GM18508 (cell line): ENCODE data around the gene P3R3URF.
"Not testable (repeated sequence)": the region's sequence is repeated elsewhere in the genome, so short reads cannot be mapped to it uniquely, and the experiment has no call there.

Experiments used
- ATAC-seq: cut with Tn5 transposase; IDR thresholded peaks from one replicate; pipeline ENCODE4 v1.9.1; 2021; ENCODE audit warnings: moderate number of reproducible peaks; ENCODE audit not compliant: insufficient read depth, unreplicated experiment

P3R3URF gene

GRCh38 chr1:46176211-46176865, at the start of gene P3R3URF:
Gene P3R3URF (minus strand): TSS chr1:46176488. CDS start chr1:46176471, 17 bp downstream.
- no peak for ATAC-seq

DNA sequence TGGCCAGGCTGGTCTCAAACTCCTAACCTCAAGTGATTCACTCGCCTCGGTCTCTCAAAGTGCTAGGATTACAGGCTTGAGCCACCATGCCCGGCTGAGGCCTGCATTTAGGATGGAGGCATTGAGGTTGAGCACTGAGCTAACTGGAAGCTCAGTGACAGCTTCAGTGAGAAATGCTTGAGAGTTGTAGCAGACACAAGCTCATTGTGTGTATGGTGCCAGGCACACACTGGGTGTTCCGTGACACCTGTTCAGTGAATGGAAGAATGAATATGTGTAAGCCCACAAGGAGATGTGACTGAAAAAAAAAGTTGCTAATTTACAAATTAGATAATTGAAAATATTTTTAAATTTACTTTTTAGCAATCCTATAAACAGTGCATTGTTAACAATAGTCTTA, 48.7 kb upstream of the P3R3URF start:
- no peak for ATAC-seq

- ATAC-seq = no peak
These were observed 47.2 kb upstream of the P3R3URF start for GRCh38 chr1:46223472-46223943.

DNA sequence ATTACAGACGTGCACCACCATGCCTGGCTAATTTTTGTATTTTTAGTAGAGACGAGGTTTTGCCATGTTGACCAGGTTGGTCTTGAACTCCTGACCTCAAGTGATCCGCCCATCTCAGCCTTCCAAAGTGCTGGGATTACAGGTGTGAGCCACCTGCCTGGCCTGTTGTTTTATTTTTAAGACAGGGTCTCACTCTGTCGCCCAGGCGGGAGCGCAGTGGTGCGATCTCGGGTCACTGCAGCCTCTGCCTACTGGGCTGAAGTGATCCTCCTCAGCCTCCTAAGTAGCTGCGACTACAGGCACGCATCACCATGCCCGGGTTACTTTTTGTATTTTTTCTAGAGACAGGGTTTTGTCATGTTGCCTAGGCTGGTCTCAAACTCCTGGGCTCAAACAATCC, 46.8 kb upstream of the P3R3URF start:
- not testable (repeated sequence) for ATAC-seq

DNA sequence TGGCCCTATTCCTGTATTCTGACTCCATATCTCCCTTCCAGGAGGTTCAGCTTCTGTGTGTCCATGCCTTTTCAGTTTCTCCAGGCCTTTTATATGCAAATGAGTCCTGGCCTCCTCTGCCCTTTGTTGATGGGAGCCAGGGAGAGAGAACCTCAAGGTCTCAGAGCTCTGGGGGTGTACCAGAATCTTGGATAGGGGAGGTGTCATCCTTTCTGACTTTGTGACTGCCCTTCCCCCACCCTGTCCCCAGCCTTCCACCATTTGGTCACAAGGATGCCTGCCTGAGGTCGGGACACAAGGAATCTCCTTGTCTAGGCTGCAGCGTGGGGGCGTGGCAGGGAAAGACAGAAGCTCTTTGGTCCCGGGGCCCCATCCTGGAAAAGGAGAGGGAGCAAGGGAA, 45.5 kb upstream of the P3R3URF start:
- ATAC-seq = no peak

- ATAC-seq = no peak
These were observed 44.5 kb upstream of the P3R3URF start for GRCh38 chr1:46220808-46221207.

- ATAC-seq = no peak
These were observed 43.5 kb upstream of the P3R3URF start for GRCh38 chr1:46219551-46220520.

DNA sequence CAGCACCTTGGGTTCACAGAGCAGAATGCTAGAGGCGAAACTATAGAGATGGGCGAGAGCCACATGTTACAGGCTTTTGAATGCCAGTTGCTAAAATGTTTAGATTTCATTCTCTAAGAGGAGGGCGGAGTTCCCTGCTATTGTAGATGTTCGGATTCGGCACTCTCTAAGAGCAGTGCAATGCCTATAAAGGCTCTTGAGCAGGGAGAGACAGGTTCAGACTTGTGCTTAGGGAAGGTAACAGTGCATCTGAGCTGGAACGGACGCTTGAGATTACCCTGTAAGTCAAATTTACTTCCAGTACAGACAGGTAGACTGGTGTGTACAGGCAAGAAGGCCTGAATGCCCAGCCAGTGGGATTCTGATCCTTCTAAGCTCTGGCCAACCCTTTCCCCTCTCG, 42.2 kb upstream of the P3R3URF start:
- ATAC-seq = no peak

- ATAC-seq = no peak
These were observed 39.2 kb upstream of the P3R3URF start for GRCh38 chr1:46215504-46215903.

- no peak for ATAC-seq
These were observed 34.8 kb upstream of the P3R3URF start for GRCh38 chr1:46211051-46211450.

DNA sequence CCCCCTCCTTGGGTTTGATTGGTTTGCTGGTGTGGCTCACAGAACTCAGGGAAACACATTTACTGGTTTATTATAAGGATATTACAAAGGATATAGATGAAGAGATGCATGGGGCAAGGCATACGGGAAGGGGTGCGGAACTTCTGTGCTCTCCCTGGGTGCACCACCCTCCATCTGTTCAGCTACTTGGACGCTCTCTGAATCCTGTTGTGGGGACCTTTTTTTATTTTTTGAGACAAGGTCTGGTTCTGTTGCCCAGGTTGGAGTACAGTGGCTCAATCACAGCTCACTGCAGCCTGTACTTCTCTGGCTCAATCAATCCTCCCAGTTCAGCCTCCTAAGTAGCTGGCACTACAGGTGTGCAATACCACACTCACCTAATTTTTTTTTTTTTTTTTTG, 34.3 kb upstream of the P3R3URF start:
- ATAC-seq = no peak

DNA sequence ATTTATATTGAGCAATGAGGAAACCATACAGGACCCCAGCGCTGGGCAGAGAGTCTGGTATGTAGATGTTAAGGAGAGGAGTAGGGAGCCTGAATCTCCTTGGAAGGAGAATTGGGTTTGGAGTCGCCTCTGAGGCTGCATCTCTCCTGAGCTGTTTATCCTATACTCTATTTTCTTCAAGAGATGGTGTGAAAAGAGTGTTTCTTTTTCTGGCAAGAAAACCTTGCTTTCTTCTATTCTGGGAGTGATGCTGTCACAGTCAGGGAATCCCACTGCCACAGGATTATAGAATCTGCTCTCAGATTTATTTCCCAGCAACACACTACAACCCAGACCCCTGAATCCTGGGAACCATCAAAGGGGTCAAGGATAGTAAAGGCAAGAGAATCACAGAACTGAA, 30.1 kb upstream of the P3R3URF start:
- ATAC-seq = no peak

DNA sequence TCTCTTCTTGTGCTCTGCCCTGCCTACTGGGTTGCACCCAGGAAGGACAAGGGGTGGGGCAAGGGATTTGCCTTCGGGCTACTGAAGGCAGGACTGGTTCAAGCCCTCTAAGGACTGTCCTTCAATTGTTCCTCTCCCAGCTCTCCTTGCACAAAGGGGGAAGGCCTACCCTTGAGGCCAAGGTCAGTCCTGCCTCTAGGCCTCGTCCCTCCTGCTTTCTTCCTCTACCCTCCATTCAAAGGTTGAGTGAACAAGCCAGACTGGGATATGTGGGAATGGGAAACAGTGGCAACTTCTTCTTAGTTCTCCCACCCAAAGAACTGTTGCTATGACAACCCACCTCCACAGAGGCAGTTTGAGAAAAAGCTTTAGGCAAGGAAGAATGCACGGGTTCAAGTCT, 29.5 kb upstream of the P3R3URF start:
- ATAC-seq = no peak

GRCh38 chr1:46205141-46205540, 28.9 kb upstream of the P3R3URF start:
- no peak for ATAC-seq

DNA sequence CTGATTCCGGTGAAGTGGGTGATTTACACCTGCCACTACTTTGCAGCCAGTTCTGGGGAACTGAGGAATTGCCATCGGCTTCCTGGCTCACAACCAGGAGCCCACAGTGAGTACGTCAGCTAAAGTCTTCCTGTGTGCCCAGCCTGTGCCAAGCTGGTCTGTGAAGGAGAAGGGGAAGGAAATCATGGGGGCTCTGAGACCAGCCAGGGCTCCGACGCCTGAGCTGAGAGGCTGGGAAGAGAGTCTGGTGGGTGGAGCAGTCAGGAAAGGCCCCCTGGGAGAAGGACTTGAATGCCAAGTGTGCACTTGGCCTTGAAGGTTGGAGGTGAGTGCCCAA, 28.1 kb upstream of the P3R3URF start:
- no peak for ATAC-seq

GRCh38 chr1:46203738-46204405, 27.6 kb upstream of the P3R3URF start:
- ATAC-seq = no peak

DNA sequence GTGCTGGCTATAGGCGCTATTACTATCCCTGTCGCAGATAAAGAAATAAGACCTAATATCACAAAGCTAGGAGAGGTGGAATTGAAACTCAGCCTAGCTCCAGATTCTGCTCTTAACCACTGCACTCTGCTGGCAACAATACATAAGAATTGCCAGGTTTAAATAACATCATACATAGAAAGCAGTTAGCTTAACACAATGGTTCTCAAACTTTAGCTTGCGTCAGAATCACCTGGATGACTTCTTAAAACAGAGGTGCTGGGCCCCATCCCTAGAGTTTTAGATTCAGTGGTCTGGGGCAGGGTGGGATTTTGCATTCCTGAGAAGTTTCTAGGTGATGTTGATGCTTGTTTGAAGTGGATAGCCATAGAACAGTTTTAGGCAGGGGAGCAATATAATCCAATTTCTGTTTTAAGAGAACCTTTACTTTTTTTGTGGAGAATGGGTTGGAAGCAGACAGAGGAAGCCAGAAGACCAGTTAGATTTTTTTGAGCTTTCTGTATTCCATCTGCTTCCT, 23.0 kb upstream of the P3R3URF start:
- no peak for ATAC-seq

GRCh38 chr1:46197964-46198811, 21.9 kb upstream of the P3R3URF start, which contains the start of gene POMGNT1:
Gene POMGNT1 (minus strand): TSS chr1:46198434. CDS start chr1:46197821, 613 bp downstream.
- ATAC-seq = no peak

DNA sequence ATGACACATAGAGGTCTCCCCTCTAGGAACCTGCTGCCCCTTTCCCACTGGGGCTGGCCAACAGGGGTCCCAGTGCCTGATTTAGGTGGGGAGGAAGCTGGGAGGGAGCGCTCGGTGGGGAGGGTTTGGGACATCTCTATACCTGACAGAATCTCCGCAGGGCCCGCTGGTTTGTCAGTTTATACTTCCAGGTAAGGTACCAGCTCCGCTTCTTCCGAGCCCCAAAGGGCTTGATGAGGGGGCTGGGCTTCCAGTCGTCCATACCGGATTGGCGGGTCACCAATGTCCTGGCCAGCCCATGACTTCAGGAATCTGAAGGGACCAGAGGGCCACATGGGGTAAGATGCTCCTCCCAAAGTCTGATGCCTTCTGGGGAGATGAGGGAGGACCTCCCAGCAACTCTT, 21.3 kb upstream of the P3R3URF start:
- no peak for ATAC-seq

GRCh38 chr1:46196609-46197008, 20.3 kb upstream of the P3R3URF start:
- ATAC-seq = no peak
